K562 (cell line): ENCODE data around the gene FAM114A1. TPM values are rescaled to one million over a fixed set of nuclear protein-coding genes. Genes with fewer than 3 reads are reported as not detected.

Source experiments
- ATAC-seq: fragments of 200-7000 bp; cut with Tn5 transposase; 3 replicates; pipeline ENCODE4 v1.9.1; 2020; ENCODE audit warnings: moderate library complexity
- BruUV-seq: library from RNA; stranded (reverse); fragments of 400-500 nt; replicated peaks from 2 replicates; lab custom pipeline; 2021; lab: Mats Ljungman, UMichigan
- CTCF ChIA-PET: fragments of 300-600 bp; formaldehyde crosslinking; extraction: SDS; loops from one replicate; lab custom pipeline; 2021; ENCODE audit warnings: low intra/inter-chr PET ratio; lab: Yijun Ruan, JAX
- POLR2A ChIA-PET: fragments of 300-600, 350-650 bp; sonication (Branson Sonifier 250); formaldehyde crosslinking; extraction: SDS; loops from one replicate; lab custom pipeline; 2021; ENCODE audit warnings: antibody characterized with exemption, inconsistent platforms; lab: Yijun Ruan, JAX
- DNase-seq, 4 experiments: peaks; one replicate each; pipeline versions ENCODE4 v3.0.0 to v3.0.0-alpha.2; 2011 to 2018; ENCODE audit warnings: low spot score in 3 of 4, mixed read lengths in 3 of 4; ENCODE audit errors: extremely low read depth in 1 of 4
- FAIRE-seq: peaks from 2 replicates; lab custom pipeline; 2011; peaks lifted over from hg19 to GRCh38; lab: Jason Lieb, UNC
- H2AFZ ChIP-seq: 2 replicates; pipeline ENCODE4 v1.6.0; 2011; ENCODE audit warnings: low read depth, low read length, control low read depth, inconsistent platforms
- H3K27ac ChIP-seq: fragments of 200-600 bp; 3 replicates; pipeline ENCODE4 v1.8.0; 2011; ENCODE audit warnings: low read depth, mild to moderate bottlenecking, control low read depth, inconsistent platforms, low read length, moderate library complexity, mixed read lengths; ENCODE audit errors: extremely low read depth
- H3K27me3 ChIP-seq, 2 experiments: fragments of 300-600 bp in 1 of 2; 2 replicates in 1 of 2; 3 replicates in 1 of 2; pipeline versions ENCODE4 v1.6.0 to v1.8.0; 2011; ENCODE audit warnings: inconsistent platforms in 2 of 2, low read length in 2 of 2, mild to moderate bottlenecking in 1 of 2, mixed read lengths in 1 of 2, moderate library complexity in 1 of 2; ENCODE audit not compliant: control insufficient read depth in 2 of 2, insufficient read depth in 2 of 2
- H3K36me3 ChIP-seq: fragments of 300-600 bp; 3 replicates; pipeline ENCODE4 v1.8.0; 2011; ENCODE audit warnings: mild to moderate bottlenecking, low read length, inconsistent platforms; ENCODE audit not compliant: control insufficient read depth, insufficient read depth
- H3K4me1 ChIP-seq, 2 experiments: fragments of 200-600 bp in 1 of 2; replicated peaks in 1 of 2; 2 replicates in 1 of 2; 3 replicates in 1 of 2; pipeline versions ENCODE4 v1.5.1 to v1.8.0; 2011; ENCODE audit warnings: inconsistent platforms in 2 of 2, low read length in 2 of 2, mild to moderate bottlenecking in 1 of 2, mixed read lengths in 1 of 2, moderate library complexity in 1 of 2; ENCODE audit not compliant: control insufficient read depth in 2 of 2, insufficient read depth in 2 of 2
- H3K4me2 ChIP-seq: 2 replicates; pipeline ENCODE4 v1.6.1; 2011; ENCODE audit warnings: low read length, control low read depth, inconsistent platforms, mixed read lengths; ENCODE audit not compliant: insufficient read depth
- H3K4me3 ChIP-seq: fragments of 200-600 bp; sonication (generic), shearing (Covaris generic); 2 replicates; pipeline ENCODE4 v1.5.1; 2016; ENCODE audit warnings: control low read depth, inconsistent platforms
- H3K79me2 ChIP-seq: fragments of 200-600 bp; 3 replicates; pipeline ENCODE4 v1.8.0; 2011; ENCODE audit warnings: low read length, inconsistent platforms; ENCODE audit not compliant: control insufficient read depth, insufficient read depth
- H3K9ac ChIP-seq, 2 experiments: 2 replicates each; pipeline versions ENCODE4 v1.6.0 to v1.6.1; 2011; ENCODE audit warnings: low read depth in 2 of 2, low read length in 2 of 2, control low read depth in 1 of 2, inconsistent platforms in 1 of 2, mild to moderate bottlenecking in 1 of 2, mixed read lengths in 1 of 2; ENCODE audit not compliant: insufficient read depth in 1 of 2
- H3K9me1 ChIP-seq: one replicate; pipeline ENCODE4 v1.6.0; 2011; ENCODE audit warnings: inconsistent platforms, mild to moderate bottlenecking, low read length, moderate library complexity; ENCODE audit not compliant: control insufficient read depth, insufficient read depth
- H3K9me3 ChIP-seq: replicated peaks from 2 replicates; pipeline ENCODE4 v1.5.1; 2011; ENCODE audit warnings: low read depth, low read length, inconsistent platforms; ENCODE audit not compliant: control insufficient read depth, insufficient read depth
- H4K20me1 ChIP-seq: replicated peaks from 2 replicates; pipeline ENCODE4 v1.6.1; 2011; ENCODE audit warnings: low read length, inconsistent platforms, mixed read lengths; ENCODE audit not compliant: control insufficient read depth, insufficient read depth
- CBFA2T3 ChIP-seq: fragments of 450-650 bp; IDR thresholded peaks from 2 replicates; pipeline ENCODE4 v1.6.1; 2017
- CHD7 ChIP-seq: fragments of 200-600 bp; sonication (generic); IDR thresholded peaks from one replicate; pipeline ENCODE4 v1.6.1; 2012; ENCODE audit warnings: mild to moderate bottlenecking, low read depth, low read length, inconsistent platforms
- DPF2 ChIP-seq: fragments of 450-650 bp; IDR thresholded peaks from 2 replicates; pipeline ENCODE4 v1.6.1; 2016
- FOXA1 ChIP-seq: fragments of 450-650 bp; IDR thresholded peaks from 2 replicates; pipeline ENCODE4 v1.6.1; 2016; ENCODE audit warnings: mild to moderate bottlenecking, borderline replicate concordance
- SRSF9 ChIP-seq: fragments of 200-400 bp; formaldehyde crosslinking; IDR thresholded peaks from 2 replicates; pipeline ENCODE4 v1.6.1; 2017; ENCODE audit warnings: low read depth, low read length, borderline replicate concordance
- TAF9B ChIP-seq: fragments of 450-650 bp; IDR thresholded peaks from 2 replicates; pipeline ENCODE4 v1.6.1; 2018; ENCODE audit warnings: mild to moderate bottlenecking; ENCODE audit not compliant: partially characterized antibody
- ZBTB43 ChIP-seq: sonication (generic); formaldehyde crosslinking; IDR thresholded peaks from 2 replicates; pipeline ENCODE4 v1.8.0; 2023; ENCODE audit warnings: mild to moderate bottlenecking, missing genetic modification reagents
- ZNF699 ChIP-seq: fragments of 250-450 bp; sonication (Bioruptor Pico); IDR thresholded peaks from 2 replicates; pipeline ENCODE4 v1.8.0; 2021; ENCODE audit warnings: mild to moderate bottlenecking, moderate library complexity; ENCODE audit not compliant: insufficient replicate concordance
- WGBS: fragments of 100-300 bp; shearing (Covaris generic); methylation state at CpG from one replicate; pipeline ENCODE4 v1.1.6; 2016; ENCODE audit warnings: low coverage, mixed read lengths; ENCODE audit not compliant: insufficient coverage; ENCODE audit errors: missing lambda C conversion rate; 5-methylcytosine and 5-hydroxymethylcytosine counted together
- in situ Hi-C: fragments of 300-500 bp; cut with MboI; formaldehyde crosslinking; loops from 4 replicates; pipeline ENCODE4 v1.15.0; 2018; ENCODE audit warnings: inconsistent platforms, mixed read lengths
- intact Hi-C: fragments of 100-400 bp; cut with micrococcal nuclease; formaldehyde crosslinking; loops from 2 replicates; pipeline ENCODE4 v1.14.2; 2022
- polyA plus RNA-seq, 8 experiments: library from polyadenylated mRNA; depleted of rRNA in 4 of 8; stranded (reverse) in 5 of 8; unstranded in 3 of 8; fragments of >200 nt; fragmentation: Nextera tagmentation in 2 of 8; fragmentation: Illumina TruSeq in 1 of 8; extraction: Ambion mirVana in 2 of 8; extraction: Trizol in 1 of 8; gene quantifications; 2 replicates each; pipeline versions ENCODE4 v1.2.1 to v1.2.3, GENCODE V29; 2011 to 2014; ENCODE audit warnings: inconsistent platforms in 1 of 8, missing spikeins in 1 of 8
- total RNA-seq, 7 experiments: library from RNA; depleted of rRNA in 6 of 7; stranded (reverse); fragments of >200 nt in 6 of 7; fragmentation: Illumina TruSeq in 2 of 7; extraction: Trizol in 2 of 7; gene quantifications; 2 replicates each; pipeline versions ENCODE4 v1.2.1 to v1.2.3, GENCODE V29; 2011 to 2021; ENCODE audit warnings: low replicate concordance in 1 of 7

FAM114A1 gene
- total and polyA plus RNA-seq, 9 of the 15 experiments (the other 6 are each of a cell fraction or from before 2014, with no cell fraction given): 1.8 to 12.0 (median 4.3) TPM

GRCh38 chr4:38980903-38981676 is 113.5 kb downstream of the FAM114A1 start:
- Histone ChIP-seq H4K20me1 (no peaks in the 10 kb centered on the region), H3K27me3 (no peaks in the 10 kb centered on the region), H3K4me2 (no peak overlapping the region), H3K79me2 (no peaks in the 10 kb centered on the region), H3K9ac (no peak overlapping the region), H3K4me1 (no peaks in the 10 kb centered on the region; a peak in 1 of 5 replicates), H2AFZ (no peak overlapping the region), H3K9me3 (no peaks in the 10 kb centered on the region), H3K9me1 (no peaks in the 10 kb centered on the region), H3K36me3 (peaks cover 2% of the 10 kb centered on the region; the same call in 1 of the 3 replicates), H3K4me3 (no peak overlapping the region), H3K27ac (no peak overlapping the region)
- no peak for FAIRE-seq
- no TSS peak for BruUV-seq
- CTCF ChIA-PET: no interaction called here
- POLR2A ChIA-PET: interaction anchor here (0.7 kb wide), 1 partner anchor 161 kb away, joined by 3 read pairs; no protein-coding TSS in a partner anchor
- 45% methylated on average over 7 of the region's 7 CpGs for WGBS
- in situ Hi-C loops (no loop called here), intact Hi-C loops (no loop called here)
- no peak for ATAC-seq
- no peak for DNase-seq
- TF ChIP-seq CBFA2T3 (0 out of 2 replicates have a peak, but pooled peaks have one; percentile 7), ZBTB43 (no peak), TAF9B (no peak), CHD7 (no peak), ZNF699 (CRISPR knock-in tag) (no peak), FOXA1 (no peak), DPF2 (no peak), SRSF9 (no peak)
